HG02852 (cell line): ENCODE data around the gene SLC35F3.

Experiments used
- ATAC-seq: cut with Tn5 transposase; IDR thresholded peaks from one replicate; pipeline ENCODE4 v1.9.1; 2021; ENCODE audit warnings: mild to moderate bottlenecking, moderate library complexity; ENCODE audit not compliant: unreplicated experiment

The SLC35F3 gene

DNA sequence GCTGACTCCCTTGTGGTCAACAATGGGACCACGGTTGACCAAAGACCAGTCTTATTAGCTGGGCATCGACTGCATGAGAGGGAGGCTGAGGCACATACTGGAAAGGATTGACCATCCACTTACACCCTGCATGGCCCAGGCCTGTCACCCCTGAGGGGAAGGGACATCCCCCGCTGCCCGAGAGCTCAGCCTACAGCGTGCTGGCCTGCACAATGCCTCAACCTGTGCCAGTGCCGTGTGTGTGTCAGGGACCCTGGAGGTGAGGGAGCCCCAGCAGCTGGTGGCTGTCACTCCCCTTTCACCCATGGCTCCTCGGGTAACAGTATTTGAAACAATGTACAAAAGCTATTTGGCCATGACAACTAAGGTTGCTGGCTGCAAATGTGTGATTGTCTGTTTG lies 67.3 kb downstream of the SLC35F3 start:
- ATAC-seq: no peak

DNA sequence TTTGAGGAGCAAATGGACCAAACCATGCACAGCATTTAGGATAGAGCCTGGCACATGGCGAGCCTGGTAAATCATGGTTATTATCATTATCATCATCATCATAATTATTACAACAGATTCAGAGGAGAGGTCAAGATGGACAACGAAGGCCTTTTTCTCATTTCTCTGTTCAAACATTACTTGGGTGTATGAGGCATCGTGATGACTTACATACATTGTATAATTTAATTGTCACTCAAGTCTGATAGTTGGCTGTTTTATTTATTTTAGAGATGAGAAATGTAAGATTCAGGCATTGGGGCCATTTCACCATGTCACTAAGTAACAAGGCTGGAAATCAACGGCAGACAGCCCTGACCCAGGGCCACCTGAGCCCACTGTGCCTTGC lies 68.1 kb downstream of the SLC35F3 start:
- no peak for ATAC-seq

DNA sequence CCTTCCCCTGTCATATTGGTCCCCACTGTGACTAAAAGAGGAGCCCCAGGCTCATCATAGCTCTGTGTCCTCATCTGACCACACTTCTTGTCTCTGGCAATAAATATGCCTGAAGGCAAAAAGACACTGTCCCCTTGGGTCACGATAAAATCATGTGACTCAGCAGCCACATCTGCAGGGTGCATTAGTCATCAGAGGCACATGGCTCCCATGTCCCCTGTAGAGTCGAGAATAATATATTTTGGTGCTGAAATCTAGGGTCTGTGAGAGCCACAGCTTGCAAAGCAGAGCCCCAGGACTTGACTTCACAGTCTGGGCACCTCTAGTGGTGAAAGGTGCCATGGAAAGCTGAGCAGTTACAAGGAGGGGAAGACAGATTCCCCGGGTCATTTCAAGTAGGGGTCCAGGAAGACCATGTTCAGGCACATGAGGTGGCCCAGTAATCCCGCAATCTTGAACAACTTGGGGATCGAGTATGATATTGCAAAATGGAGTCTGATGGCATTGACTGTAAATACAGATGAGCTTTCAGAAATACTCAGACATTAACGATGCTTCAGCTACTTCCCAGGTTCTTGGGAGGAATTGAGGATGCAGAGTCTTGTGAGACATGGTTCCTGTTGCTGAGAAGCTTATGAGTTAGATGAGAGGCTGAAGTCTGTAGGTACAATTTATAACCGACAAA lies 68.6 kb downstream of the SLC35F3 start:
- ATAC-seq: no peak

DNA sequence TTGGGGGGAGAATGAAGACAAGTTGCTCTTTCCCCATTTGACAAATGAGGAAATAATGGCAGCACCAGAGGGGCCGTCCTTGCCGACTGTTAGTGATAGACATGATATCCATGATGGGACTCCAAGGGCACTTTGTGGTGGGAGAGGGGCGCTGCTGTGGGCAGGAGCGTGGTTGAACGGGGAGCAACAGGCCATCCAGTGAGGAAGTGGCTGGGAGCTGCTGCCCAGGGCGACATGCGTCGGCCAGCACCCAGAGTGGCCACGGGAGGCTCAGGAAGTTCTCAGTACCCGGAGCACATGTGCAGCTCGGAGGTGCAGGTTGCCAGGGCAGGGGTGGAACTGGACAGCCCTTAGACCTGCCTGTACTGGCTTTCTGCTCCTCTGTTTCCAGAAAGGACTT lies 71.0 kb downstream of the SLC35F3 start:
- ATAC-seq: no peak

DNA sequence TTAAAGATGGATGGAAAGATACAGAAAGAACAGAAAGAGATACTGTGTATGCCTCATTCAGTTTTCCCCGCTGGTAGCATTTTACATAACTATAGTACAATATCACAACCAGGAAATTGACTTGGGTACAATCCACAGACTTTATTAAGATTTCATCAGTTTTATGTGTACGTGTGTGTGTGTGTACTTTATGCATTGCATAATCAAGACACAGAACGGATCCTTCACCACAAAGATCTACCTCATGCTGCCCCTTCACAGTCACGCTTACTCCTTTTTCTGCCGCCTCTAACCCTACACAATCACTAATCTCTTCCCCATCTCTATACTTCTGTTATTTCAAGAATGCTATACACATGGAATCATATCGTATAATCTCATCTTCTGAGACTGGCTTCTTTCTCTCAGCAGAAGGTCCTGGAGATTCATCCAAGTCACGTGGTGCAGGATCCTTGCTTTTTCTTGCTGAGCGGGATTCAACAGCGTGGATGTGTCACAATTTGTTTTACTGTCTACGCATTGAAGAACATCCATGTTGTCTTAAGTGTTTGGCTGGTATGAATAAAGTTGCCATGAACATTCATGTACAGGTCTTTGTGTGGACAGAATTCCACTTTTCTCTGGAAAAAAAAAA lies 76.7 kb downstream of the SLC35F3 start:
- ATAC-seq: no peak

DNA sequence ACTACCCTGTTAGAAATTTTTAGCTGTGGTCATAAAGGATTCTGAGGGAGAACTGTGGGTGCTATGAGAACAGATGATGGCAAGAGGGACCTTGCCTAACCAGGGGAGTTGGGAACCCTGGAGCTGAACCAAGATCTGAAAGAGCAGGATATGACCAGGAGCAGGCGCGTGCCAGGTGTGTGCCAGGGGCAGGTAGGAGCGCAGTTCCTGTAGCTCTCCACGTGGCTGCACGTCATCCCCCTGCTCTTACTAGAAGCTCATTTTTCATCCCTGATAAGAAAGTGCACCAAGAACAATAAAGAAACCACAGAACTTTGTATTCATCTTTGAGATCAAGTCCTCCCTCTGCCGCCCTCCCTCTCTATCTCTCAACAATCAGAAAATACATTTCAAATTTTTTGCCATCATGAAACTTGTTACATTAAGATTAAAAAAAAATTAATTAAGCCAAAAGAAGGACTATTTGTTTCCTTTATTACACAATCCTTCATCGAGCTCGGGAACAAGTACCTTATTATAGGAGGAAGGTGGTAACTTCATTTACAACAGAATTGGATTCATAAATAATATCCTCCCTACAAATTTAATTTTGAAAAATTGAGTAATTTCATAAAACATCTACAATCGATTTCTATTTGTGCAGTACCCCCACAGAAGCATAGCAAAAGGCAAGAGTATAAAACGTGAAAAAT lies 78.5 kb downstream of the SLC35F3 start:
- no peak for ATAC-seq

DNA sequence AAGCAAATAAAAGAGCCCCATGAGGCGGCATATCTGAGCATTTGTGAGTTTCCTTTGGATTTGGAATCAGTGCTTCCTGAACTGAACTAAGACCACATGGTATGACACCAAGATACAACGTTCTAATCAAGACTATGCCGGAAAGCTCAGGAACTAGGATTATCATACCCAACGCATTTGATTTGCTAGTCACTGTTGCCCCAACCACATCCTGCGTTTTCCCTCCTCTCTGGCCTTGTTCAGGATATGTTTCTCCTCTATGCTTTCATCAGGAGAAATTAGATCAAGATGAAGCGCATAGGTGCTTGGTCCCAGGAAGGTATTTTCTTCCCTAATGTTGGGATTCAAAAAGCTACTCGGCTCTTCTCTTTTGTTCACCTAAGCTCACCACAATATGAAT lies 79.3 kb downstream of the SLC35F3 start:
- no peak for ATAC-seq

DNA sequence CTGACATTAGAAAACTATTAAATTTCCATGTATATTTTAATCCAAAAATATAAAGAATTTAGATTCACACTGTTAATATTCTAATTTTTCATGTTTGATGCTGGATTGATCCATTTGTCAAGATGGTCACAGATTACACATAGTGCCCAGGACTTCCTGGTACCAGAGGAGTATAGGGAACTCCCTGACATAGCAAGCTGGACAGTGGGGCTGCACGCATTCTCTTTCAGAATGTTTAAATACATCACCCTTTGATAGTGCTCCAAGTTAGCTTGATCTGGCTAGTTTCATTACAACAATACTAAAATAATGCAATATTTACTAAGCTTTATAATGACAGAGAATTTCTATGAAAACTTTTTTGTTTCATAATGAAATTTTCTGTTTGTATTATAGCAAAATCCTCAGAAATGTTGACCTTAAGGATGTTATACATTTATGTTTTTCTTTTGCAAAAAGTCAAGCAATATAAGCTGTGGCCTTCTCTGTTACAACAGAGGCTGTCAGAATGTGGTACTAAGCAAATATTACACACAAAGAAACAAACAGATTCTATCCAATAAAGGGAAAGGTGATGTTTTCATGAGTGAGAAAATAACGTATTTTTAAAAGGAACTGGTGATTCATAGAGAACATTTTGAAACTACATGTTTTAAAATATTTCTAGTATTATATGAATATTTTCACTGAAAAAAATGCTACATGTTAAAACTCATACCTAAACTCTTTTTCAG lies 84.7 kb downstream of the SLC35F3 start:
- no peak for ATAC-seq

DNA sequence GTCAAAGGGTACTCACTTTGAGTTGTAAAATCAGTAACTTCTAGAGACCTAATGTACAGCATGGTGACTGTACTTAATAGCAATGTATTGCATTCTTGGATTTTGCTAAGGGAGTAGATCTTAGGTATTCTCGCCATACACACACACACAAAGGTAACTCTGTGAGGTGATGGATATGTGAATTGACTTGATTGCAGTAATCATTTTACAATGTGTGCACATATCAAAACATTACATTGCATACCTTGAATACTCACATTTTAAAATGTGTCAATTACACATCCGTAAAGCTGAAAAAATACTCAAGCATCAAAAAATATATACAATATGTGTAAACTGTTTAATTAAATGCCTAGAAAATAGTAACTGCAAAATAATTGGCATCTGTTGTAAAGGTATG lies 86.0 kb downstream of the SLC35F3 start:
- ATAC-seq: no peak

DNA sequence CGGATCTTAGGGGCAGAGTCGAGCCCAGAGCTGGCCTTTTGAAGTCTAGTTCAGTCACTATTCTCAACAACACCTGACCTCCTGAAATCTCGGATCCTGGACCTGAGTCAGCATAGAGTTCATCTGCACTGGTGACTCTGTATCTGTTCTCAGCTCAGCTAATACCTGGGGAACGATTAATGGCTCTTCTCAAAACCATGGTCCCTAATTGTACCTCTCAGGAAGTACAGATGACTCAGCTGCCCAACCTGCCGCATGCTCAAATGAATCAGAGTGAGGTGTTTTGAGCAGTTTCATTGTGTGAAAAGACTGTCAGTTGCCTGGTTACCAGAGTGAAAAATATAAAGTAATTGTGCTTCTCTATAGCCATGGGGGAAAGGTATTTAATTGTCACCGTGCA lies 89.2 kb downstream of the SLC35F3 start:
- ATAC-seq: no peak

DNA sequence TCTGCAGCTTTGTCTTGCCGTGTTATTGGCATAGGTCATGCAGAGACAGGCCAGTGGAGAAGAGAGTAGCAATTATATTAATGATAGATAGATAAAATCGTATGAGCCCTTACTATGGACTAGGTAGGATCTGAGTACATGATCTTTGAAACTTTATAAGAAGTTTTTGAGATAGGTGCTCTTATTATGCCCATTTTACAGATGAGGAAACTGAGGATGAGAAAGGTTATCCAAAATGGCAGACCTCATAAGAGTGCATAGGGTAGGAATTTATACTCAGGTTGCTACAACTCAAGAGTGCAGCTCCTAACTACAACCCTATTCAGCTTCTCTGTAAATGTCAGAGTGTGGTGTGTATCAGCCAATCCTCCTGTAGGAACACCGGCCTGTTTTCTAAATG lies 89.6 kb downstream of the SLC35F3 start:
- ATAC-seq: no peak

DNA sequence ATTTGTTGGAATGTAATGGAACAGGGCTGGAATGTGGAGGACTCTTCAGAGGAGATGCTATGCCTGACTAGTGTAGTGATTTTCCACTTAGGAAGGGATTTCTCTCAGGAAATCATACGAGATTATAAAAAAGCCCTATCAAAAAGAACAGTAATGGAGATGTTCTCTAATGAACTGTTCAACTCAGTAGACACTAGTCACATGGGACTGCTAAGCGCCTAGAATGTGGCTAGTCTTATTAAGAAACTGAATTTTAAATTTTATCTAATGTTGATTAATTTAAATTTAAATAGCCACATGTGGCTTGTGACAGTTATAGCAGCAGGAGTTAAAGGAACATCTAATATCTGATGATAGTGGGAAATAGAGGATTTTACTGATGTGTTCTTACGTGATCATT lies 94.0 kb downstream of the SLC35F3 start:
- ATAC-seq: no peak

DNA sequence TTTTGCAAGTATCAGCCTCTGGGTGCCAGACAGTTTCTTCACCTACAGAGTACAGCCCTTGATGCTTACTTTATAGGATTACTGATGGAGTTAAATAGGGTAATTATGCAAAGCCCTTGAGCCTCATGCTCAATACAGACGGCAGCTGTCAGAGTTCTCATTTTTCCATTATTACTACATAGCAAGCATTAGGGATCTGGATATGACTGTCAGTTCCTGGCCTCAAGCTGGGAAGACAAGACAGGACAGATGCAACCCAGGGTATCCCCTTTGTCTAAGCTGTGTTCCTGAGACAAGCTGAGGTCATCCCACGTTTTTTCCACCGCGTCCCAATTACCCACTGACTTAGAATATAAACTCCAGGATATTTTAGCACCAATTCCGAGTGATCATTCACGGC lies 94.4 kb downstream of the SLC35F3 start:
- ATAC-seq: no peak

DNA sequence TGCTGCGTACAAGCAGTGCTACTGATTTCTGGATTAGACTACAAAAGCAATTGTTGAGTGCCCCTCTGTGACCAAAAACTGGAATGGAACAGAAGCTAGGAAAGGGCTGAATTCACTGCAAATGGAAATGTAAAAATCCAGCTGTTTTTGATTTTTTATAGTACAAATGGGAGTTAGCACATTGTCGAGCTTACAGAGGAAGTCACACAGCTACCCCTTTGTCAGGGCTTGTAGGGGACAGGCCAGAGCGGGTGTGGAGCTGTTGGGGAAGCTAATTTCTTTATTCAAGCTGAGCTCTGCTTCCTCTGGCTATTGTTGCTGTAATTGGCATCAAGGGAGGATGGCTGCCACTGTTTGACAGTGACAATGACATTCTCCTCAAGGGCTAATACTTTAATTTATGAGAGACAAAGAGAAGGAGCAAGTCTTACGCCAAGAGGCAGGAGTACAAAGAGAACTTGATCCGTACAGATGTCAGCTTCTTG lies 96.1 kb downstream of the SLC35F3 start:
- no peak for ATAC-seq

DNA sequence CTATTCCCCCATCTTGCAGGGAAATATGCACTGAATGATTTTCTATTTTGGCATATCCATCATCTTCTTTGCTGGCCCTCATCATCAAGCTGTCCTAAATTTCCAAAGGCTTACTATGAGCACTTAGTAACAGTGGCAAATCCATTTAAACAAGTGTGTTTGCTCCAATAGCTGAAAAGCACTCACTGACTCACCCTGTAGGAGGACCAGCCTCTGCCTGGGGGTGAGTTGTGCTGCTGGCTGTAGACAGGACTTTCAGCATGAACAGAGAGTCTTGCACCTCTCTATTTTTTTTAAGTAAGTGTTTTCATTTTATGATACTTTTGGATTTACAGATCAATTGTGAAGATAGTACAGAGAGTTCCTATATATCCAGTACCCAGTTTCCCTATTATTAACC lies 97.3 kb downstream of the SLC35F3 start:
- ATAC-seq: no peak

DNA sequence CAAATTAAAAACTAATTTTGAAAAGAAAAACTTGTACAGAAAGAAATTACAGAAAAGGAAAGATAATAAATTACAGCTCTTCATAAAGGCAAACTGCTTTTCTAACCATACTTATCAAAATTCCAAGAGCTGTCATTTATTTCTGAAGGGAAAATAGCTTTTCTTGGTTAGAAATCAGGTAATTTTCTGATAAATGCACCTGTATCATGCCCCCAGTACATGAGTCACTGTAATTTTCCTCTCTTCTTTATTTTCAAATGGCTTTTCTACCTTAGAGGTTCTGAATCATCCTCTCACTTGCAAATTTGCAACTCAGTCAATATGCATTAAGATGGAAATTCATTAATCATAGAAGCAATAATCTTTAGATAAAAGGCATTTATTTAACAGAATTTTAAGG lies 100.1 kb downstream of the SLC35F3 start:
- no peak for ATAC-seq

DNA sequence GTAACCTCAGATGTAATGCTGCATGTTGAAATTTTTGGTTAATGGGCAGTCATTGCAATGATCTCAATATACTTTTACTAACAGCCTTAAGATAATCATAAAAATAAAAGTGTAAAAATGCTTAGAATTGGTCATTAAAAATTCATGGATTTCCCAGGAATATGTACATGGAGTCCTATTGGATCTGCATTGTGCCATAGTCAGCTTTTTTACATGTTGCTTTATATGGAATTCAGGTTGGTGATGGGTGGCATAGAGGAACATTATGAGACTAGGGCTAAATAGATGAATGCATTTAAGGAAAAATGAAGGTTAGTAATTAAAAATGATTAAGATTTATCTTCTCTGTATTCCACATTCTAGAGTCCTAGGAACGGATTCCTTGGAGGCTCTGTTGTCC lies 103.2 kb downstream of the SLC35F3 start:
- no peak for ATAC-seq

DNA sequence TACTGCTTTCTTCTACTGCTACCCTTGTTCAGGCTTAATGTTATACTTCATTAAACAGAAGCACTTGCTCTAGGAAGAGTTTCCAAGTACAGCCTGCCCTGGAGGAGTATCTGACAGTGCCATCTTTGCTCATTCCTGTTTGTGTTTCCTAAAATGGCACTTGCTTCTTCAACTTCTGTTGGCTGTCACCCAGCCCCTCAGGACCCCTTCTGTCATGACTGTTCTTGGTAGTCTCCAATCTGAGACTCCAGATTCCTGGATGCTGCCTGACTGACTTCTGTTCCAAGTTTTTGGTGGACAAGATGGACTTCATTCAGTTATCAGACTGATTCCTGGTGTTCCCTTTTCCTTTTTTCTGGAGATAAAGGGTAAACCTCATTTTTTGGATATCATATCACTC lies 104.1 kb downstream of the SLC35F3 start:
- no peak for ATAC-seq

DNA sequence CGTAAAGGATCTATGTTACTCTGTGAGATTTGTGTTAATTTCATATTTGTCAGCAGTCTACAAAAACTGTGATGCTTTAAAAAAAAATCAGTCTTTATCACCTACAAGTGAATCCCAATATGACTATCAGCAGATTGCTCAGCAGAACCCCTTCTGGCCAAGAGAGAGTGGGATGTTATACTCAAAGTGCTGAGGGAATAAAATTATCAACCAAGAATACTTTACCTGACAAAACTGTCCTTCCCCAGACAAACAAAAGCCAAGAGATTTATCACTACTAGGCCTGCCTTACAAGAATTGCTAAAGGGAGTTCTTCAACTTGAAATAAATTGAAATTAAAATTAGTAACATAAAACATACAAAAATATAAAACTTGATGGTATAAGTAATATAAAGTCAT lies 105.2 kb downstream of the SLC35F3 start:
- no peak for ATAC-seq

DNA sequence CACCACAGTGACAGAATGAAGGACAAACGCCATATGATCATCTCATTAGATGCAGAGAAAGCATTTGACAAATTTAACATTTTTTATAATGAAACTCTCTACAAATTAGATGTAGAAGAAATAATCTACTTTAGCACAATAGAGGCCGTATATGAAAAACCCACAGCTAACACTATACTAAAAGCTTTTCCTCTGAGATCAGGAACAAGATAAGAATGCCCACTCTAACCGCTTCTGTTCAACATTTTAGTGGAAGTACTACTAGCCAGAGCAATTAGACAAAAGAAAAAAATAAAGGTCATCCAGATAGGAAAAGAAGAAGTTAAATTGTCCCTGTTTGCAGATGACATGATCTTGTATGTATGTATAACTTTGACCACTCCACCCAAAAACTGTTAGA lies 109.7 kb downstream of the SLC35F3 start:
- no peak for ATAC-seq

DNA sequence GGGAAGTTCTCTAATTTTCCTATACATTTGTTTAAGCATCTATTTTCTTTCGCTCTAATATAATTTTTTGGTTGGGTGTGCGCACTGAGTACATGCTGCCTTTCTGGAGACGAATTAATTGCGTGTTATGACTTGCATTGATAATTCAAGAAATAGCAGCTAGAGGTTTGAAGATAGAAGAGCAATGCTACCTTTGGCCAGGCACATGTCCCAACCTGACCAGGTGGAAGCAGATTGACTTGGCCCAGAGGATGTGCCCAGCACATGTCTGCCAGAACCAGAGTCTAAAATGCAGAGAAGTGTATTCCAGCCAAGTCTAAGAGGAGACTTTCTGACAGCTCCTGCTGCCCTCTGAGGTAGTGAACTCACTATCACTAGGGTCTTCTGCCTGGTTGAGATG lies 114.3 kb downstream of the SLC35F3 start:
- no peak for ATAC-seq

DNA sequence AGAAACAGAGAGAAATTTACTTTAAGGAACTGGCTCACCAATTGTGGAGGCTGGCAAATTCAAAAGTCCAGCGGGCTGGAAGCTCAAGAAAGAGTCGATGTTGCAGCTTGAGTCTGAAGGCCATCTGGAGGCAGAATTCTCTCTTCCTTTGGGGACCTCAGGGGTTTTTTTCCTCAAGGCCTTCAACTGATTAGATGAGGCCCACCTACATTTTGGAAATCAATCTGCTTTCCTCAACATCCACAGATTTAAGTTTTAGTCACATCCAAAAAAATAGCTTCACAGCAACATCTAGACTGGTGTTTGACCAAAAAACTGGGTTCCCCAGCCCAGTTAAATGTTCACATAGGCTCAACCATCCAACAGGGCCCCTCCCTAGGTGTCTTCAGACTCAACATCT lies 114.9 kb downstream of the SLC35F3 start:
- no peak for ATAC-seq
